Measurements from ENCODE around the gene SBNO2. TPM values are rescaled to one million over a fixed set of nuclear protein-coding genes. Genes with fewer than 3 reads are reported as not detected.

SBNO2 gene
- total RNA-seq, 1 experiment from 2014 or later, result 46.3 TPM

DNA sequence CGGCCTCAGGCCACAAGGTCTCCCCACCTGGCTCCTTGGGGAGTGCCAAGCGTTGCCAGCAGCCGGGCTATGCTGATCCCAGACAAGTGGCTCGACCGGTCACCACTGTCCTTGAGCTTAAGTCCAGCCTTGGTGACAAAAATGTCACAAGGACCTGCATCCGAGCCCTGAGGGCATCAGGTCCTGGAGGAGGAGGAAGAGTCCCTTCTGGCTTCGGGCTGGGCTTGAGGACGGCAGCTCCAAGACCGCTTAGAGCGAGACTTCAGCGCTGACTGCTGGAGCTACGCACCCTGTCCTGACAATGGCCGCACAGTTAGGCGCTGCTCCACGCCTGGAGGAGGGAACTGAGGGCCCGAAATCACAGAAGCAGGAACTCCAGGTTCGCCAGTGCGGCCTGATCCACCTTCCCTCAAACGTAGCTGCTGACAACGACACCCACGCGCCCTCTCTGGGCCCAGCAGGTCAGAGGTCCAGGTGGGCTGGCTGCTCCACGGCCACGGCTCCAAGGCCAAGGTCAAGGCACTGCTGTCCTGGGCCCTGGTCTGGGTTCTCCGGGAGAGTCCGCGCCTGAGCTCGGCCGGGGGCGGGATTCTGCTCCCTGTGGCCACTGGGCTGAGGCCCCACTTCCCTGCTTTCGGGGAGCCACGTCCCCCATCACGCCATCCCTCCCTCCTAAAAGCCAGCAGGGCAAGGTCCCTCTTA is 7.0 kb downstream of the SBNO2 start:
- H4K91ac ChIP-seq (ENCODE audit: insufficient read length, low read depth, low read length), result no peak overlapping the region
- H3T11ph ChIP-seq (ENCODE audit: low read length), result no peak overlapping the region
- Mint-ChIP-seq H3K27ac (peak overlapping the region in 1 of 3 experiments; percentile 18; a peak in 2 of 7 replicates), H3K27me3 (ENCODE audit: low read depth) (no peaks in the 10 kb centered on the region; the same call in 1 of the 2 replicates), H3K4me3 (no peak overlapping the region), H3K36me3 (ENCODE audit: insufficient read depth in 1 of 3, low read depth in 3 of 3) (peaks cover 1 to 12% (median 7%) of the 10 kb centered on the region in 3 experiments), H3K4me1 (peaks cover 19 to 28% of the 10 kb centered on the region in 2 experiments), H3K9me3 (no peaks in the 10 kb centered on the region)
- H3K9me3 ChIP-seq (ENCODE audit: control insufficient read depth, low read depth, low read length), result no peaks in the 10 kb centered on the region
- no peak overlapping the region for H3K23ac ChIP-seq (ENCODE audit: insufficient read length, low read depth, low read length)
- peaks cover 3% of the 10 kb centered on the region for H3K79me1 ChIP-seq (ENCODE audit: insufficient read depth, low read depth, low read length, poor library complexity, severe bottlenecking)
- H2BK5ac ChIP-seq (ENCODE audit: insufficient read length, low read length), result no peak overlapping the region
- no CpG with 5 or more reads among the region's 33 CpGs for WGBS (ENCODE audit: extremely low coverage, insufficient read length, low lambda C conversion rate)
- H4K8ac ChIP-seq (replicated peaks; ENCODE audit: insufficient read length, low read depth, low read length), result no peak overlapping the region
- TF ChIP-seq, protein P1, sequence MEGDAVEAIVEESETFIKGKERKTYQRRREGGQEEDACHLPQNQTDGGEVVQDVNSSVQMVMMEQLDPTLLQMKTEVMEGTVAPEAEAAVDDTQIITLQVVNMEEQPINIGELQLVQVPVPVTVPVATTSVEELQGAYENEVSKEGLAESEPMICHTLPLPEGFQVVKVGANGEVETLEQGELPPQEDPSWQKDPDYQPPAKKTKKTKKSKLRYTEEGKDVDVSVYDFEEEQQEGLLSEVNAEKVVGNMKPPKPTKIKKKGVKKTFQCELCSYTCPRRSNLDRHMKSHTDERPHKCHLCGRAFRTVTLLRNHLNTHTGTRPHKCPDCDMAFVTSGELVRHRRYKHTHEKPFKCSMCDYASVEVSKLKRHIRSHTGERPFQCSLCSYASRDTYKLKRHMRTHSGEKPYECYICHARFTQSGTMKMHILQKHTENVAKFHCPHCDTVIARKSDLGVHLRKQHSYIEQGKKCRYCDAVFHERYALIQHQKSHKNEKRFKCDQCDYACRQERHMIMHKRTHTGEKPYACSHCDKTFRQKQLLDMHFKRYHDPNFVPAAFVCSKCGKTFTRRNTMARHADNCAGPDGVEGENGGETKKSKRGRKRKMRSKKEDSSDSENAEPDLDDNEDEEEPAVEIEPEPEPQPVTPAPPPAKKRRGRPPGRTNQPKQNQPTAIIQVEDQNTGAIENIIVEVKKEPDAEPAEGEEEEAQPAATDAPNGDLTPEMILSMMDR (conservative IDR thresholded peaks at IDR 0.05), result no peak
- no peaks in the 10 kb centered on the region for H3K4me1 ChIP-seq (ENCODE audit: insufficient read depth, low read length)
- no peak overlapping the region; the same call in 1 of the 2 replicates for H3K14ac ChIP-seq (ENCODE audit: insufficient read depth, low read length)
- no peak overlapping the region for H3K56ac ChIP-seq (ENCODE audit: insufficient read length, low read depth, low read length)
- H3K23me2 ChIP-seq (ENCODE audit: insufficient read length, low read depth, low read length, poor library complexity, severe bottlenecking), result no peaks in the 10 kb centered on the region
- H3K27ac ChIP-seq (ENCODE audit: insufficient read length, low read depth, low read length), result no peak overlapping the region
- no peak overlapping the region for H3K4ac ChIP-seq (ENCODE audit: low read depth, low read length)
- H2BK15ac ChIP-seq (ENCODE audit: low read depth, low read length), result no peak overlapping the region
- H4K5ac ChIP-seq (ENCODE audit: insufficient read length, low read depth, low read length), result no peak overlapping the region
- H2BK20ac ChIP-seq (ENCODE audit: low read depth, low read length, poor library complexity, severe bottlenecking), result no peak overlapping the region
- H3K79me2 ChIP-seq (ENCODE audit: insufficient read depth, low read length), result peaks cover 12% of the 10 kb centered on the region; the same call in 1 of the 2 replicates
- H4K20me1 ChIP-seq (ENCODE audit: control insufficient read depth, insufficient read depth, insufficient read length), result peaks cover 5% of the 10 kb centered on the region
- no peak overlapping the region for H2BK12ac ChIP-seq (ENCODE audit: insufficient read length, low read depth, low read length)
- H3K27me3 ChIP-seq (ENCODE audit: insufficient read depth, low read length), result no peaks in the 10 kb centered on the region
- H3K4me2 ChIP-seq (ENCODE audit: insufficient read depth, insufficient read length, low read length), result no peak overlapping the region
- no peak for DNase-seq
- H3K18ac ChIP-seq (ENCODE audit: insufficient read length, low read depth, low read length), result no peak overlapping the region
- no peak overlapping the region for H2AK5ac ChIP-seq (ENCODE audit: insufficient read length, low read length)
- H3K9ac ChIP-seq (ENCODE audit: extremely low read depth, insufficient read length, low read length), result no peak overlapping the region
- no peak overlapping the region for H2BK120ac ChIP-seq (ENCODE audit: low read depth, low read length, poor library complexity, severe bottlenecking)
- H2AFZ ChIP-seq (ENCODE audit: low read length), result no peak overlapping the region
